GM21619 (cell line): Measurements from ENCODE around the gene GRAMD1A.
A peak's percentile ranks its signal among the peaks of the same experiment; 100 is the strongest.
"Not testable (repeated sequence)": the region's sequence is repeated elsewhere in the genome, so short reads cannot be mapped to it uniquely, and the experiment has no call there.

Experiments used
- ATAC-seq: cut with Tn5 transposase; IDR thresholded peaks from one replicate; pipeline ENCODE4 v1.9.1; 2021; ENCODE audit not compliant: unreplicated experiment

Gene GRAMD1A

GRCh38 chr19:34999498-35000337 lies at the start of gene GRAMD1A:
Gene GRAMD1A, plus strand, starts transcription at chr19:35000323. Its CDS starts 156 bp downstream, at chr19:35000479.
- ATAC-seq, result peak; percentile 45

- no peak for ATAC-seq
Observed at GRCh38 chr19:34953092-34953491, 47.0 kb upstream of the GRAMD1A start.

DNA sequence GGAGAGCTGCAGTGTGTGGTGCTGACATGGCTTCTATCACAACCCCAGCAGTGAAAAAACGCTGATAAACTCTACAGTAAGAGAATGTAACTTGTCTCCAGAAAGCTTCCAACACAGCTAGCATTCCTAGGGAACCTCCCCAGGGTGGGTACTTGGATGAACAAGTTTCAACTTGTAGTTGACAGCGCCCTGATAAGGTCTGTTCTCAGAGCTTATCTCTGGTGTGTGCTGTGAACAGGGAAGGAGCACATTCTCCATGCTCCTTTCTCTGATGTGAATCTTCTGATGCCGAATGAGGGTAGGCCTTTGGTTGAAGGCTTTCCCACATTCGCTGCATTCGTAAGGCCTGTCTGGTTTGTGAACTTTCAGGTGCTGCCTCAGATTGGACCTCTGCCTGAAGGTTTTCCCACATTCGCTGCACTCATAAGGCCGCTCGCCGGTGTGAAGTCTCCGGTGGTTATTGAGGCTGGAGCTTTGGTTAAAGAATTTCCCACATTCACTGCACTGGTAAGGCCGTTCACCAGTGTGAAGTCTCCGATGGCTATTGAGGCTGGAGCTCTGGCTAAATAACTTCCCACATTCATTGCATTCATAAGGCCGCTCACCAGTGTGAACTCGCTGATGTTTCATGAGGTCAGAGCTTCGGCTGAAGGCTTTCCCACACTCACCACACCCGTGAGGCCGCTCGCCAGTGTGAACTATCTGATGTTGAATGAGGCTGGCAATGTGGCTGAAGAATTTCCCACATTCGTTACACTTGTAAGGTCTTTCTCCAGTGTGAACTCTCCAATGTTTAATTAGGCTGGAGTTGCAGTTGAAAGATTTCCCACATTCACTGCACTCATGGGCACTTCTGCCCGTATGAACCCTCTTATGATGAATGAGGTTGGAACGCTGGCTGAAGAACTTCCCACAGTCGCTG lies 42.0 kb upstream of the GRAMD1A start:
- no peak for ATAC-seq

- no peak for ATAC-seq
Observed at GRCh38 chr19:34959021-34959420, 41.1 kb upstream of the GRAMD1A start.

DNA sequence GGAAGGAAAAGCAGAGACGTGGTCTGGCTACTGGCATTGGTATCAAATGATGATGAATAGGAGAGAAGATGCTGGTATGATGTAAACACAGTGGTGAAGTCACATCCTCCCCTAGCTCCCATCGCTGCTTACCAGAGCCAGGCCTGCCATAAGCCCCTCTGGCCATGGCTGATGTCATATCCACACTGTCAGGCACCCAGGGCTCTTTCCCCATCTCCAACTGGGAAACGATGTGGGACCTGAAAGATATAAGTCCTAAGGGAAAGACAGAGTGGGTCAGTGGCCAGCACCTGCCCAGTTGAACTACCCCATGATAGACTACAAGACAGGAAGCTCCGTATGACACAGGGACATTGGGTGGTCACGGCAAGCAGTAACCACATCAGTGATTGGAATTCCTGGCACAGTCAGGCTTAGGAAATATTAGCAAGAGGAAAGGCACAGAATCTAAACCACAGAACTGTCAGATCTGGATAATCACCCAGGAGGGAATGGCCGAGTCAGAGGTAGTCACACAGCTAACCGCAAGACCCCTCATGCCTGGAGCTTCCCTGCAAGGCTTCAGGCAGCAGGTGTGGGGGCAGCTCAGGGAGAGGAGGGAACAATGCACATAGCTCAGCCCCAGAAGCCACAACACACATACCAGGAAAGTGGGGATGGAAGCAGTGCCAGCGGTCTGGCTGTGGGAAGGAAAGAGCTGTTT lies 39.9 kb upstream of the GRAMD1A start:
- no peak for ATAC-seq

GRCh38 chr19:34960940-34961679 lies 39.0 kb upstream of the GRAMD1A start:
- ATAC-seq, result no peak

DNA sequence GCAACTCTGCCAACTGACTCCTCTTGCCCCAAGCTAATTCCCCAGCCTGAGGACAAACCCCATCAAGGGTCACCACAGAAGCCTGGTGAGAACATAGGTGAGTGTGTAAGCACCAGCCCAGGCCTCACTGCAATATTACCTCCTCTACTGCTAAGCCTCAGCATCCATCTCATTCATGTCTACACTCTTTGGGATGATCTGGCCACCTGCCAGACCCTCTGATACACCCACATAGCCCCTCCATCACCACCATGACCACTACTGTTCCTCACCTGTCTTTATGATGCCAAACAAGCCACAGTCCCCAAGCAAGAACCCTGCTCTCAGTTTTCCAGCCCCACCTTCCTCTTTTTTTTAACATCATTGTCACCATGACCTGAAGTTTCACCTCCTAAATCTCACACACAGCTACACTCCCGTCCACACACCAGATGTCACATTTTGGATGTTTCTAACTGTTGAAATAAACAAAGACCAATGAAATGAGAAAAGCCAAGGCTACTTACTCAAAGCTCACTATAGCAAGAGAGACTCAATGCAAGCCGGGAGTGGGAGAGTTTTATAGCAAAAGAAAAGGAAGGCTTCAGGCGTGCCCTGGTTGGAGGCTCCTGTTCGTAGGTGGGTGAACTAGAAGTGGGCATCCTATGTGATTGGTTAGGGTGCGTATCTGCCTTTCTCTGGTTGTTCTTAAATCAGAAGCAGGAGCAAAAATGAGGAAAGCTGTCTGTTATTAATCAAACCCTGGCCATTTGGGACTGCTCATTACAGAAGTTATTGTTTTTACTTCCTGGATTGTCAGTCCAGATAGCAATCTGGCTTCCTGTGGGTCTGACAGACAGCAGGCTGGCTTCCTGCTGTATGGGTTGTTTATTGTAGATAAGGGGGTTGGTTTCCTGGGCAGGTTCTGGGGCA lies 38.1 kb upstream of the GRAMD1A start:
- ATAC-seq, result no peak

DNA sequence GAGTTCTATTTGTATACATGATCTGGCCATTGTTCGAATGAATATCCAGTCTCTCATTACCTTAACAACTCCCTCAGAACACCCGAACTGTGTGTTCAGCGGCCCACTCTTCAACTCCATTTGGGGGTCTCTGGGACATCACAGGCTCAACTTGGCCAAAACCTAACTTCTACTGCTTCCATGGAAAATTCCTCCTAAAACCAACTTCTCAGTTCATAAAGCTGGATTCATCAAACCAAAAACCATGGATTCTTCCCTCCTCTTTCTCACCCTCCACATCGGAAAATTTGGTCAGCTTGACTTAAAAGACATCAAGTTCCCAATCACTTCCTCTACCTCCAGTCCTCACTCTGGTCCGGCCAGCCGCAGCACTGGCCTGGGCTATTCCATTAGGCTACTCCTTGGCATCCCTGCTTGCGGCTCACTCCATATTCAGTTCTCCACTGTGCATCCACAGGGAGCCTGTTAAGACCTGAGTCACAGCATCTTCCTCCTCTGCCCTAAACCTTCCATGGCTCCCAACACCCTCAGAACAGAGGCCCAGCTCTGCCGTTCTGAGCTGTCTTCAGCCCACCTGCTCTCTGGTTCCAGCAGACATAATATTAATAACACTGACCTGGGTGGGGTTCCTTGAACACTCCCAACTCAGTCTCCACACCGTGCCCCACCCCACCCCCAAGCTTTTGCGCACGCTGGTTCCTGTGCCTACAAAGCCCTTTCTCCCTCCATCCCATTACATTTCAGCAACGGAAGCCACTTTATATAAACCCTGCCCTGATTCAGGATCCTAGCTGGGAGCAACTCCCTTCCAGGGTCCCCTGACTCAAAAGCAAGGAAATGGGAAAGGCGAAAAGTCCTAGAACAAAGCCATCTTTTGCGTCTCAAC lies 37.2 kb upstream of the GRAMD1A start:
- ATAC-seq, result no peak

GRCh38 chr19:34963573-34964406 lies 36.3 kb upstream of the GRAMD1A start, which contains the start of gene ZNF792:
Gene ZNF792, minus strand, starts transcription at chr19:34964229. Its CDS starts 567 bp downstream, at chr19:34963662.
- peak; percentile 89 for ATAC-seq

DNA sequence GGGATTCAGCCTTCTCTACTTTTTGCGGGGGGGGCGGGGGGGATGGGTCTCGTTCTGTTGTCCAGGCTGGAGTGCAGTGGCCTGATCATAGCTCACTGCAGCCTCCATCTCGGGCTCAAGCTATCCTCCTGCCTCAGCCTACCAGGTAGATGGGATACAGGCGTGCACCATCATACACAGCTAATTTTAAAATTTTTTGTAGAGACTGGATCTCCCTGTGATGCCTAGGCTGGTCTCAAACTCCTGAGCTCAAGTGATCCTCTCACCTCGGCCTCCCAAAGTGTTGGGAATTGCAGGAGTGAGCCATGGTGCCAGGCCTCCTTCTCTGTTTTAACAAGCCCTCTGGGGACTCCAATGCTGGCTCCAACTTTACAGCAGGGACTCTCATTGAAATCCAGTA lies 35.5 kb upstream of the GRAMD1A start:
- ATAC-seq, result no peak

GRCh38 chr19:34965505-34965904 lies 34.6 kb upstream of the GRAMD1A start:
- not testable (repeated sequence) for ATAC-seq

GRCh38 chr19:34967551-34967950 lies 32.6 kb upstream of the GRAMD1A start:
- no peak for ATAC-seq

DNA sequence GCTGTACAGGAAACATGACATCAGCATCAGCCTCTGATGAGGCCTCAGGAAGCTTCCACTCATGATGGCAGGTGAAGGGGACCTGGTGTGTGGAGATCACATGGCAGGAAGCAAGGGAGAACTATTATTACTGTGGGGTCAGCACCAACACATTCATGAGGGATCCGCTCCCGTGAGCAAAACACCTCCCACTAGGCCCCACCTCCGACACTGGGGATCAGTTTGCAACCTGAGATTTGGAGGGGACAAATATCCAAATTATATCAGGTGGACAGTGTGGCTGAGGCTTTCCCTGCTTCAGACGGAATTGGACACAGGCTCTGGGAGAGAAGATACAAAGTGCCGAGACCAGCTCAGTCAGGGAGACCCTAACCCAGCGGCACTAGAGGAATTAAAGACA lies 30.4 kb upstream of the GRAMD1A start:
- no peak for ATAC-seq

GRCh38 chr19:34970185-34970780 lies 29.8 kb upstream of the GRAMD1A start:
- not testable (repeated sequence) for ATAC-seq

DNA sequence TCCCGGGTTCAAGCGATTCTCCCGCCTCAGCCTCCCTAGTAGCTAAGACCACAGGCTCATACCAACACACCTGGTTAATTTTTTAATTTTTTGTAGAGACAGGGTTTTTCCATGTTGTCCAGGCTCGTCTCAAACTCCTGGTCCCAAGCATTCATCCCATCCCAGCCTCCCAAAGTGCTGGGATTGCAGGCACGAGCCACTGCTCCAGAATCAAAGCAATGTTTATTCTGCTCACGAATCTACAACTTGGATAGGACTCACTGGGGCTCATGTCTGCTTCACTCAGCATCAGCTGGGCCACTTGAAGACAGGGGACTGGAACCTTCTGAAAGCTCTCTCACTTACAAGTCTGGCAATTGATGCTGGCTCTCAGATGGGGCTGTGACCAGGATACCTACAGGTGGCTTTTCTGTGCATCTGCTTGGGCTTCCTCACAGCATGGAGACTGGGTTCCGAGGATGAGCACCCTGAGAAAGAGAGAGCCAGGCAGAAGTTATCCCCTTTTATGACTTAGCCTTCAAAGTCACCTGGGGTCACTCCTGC lies 27.9 kb upstream of the GRAMD1A start:
- ATAC-seq, result no peak

DNA sequence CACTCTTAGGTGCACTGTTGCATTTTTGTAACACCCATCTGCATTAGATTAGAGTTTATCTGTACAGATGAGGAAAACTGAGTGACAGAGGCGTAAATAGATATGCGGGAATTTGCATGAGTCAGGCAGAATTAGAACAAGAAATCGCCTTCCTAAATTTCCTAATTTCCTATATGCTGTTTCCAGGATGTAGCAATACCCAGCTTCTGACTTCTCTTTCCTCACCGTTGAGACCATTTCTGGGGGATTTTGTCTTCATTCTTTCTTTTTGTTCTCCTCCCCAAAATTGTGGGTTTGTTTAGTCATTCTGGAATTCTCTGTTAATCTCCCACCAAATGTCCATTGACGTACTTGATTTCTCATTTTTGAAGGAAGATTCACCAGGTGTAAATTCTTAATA lies 25.5 kb upstream of the GRAMD1A start:
- ATAC-seq, result no peak

DNA sequence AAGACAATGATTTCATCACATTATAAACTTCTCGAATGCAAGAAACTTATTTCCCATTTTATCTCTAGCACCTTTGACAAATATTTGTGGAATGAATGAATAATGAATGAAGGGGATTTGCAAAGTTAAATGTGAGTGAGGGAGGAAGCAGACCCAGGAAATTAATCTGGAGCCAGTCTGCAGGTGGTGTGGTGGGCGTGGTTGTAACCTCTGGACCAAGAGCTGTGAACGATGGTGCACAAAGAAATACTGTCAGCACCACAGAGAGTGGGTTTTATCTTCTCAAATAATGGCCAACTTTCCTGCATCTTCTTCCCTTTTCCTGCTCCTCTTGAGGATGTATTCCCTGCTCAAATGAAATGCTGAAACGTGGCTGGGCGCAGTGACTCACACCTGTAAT lies 25.1 kb upstream of the GRAMD1A start:
- no peak for ATAC-seq
